NOMO-1 (cell line): ENCODE measurements around the gene WRNIP1.

Experiments
- DNase-seq, 2 experiments: peaks; one replicate each; lab custom pipeline; 2025; ENCODE audit not compliant: unreplicated experiment in 2 of 2; lab: John Stamatoyannopoulos, UW

WRNIP1 gene

GRCh38 chr6:2765166-2765895, at the start of gene WRNIP1:
Gene WRNIP1 (plus strand): TSS chr6:2765393. CDS start chr6:2765623, 230 bp downstream.
- peak; percentile 98 to 99 for DNase-seq

DNA sequence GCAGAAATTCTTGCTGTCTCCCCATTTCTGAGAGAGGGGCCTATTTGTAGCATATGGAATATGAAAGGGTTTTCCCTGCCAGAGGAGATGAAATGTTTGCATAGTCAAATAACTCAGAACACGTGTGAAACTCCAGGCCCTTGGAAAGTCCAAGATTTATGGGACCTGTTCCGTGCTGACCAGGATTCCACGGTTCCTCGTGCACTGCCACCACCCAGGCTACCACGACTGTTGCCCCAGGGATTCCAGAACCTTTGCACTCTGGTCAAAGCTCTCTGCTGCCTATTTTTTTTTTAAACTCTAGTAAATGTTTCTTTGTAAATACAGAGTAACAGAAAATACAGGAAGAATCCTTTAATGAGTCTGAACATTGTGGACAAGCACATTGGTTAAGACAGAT, 49.5 kb upstream of the WRNIP1 start:
- DNase-seq = no peak

DNA sequence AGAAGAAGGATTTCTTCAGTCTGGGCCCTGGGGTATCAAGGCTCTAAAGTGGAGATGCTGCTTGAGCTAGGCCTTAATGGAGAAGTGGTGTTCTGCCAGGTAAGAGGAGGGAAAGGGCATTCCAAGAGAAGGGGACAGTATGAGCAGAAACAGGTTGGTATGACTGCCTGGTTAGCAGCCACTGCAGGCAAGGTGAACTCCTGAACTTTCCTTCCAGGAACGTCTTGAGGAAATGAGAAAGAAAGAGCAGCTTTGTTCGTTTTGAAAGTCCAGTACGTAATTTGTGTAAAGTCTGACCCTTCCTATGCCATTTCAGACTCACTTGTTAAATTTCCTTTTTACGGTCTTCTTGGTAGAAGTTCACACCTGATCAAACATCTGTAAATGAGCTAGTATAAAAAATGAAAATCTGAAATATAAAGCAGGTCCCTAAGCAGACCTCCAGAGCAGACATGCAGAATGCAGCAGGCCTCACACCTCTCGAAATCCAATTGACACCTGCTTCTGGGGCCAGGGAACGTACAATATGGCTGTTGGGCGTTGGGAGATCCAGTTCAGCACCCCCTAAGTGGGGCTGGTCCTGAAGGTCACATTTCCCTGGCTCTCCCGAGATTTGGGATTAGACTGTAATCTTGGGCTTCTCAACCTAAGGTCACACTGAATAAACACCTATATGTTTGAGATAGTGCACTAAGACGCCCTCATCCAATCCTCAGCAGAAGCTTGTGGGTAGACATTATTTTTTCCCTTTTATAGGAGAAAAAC, 48.1 kb upstream of the WRNIP1 start:
- no peak for DNase-seq

- DNase-seq = peak in 1 of 2 experiments; percentile 39
Observed at GRCh38 chr6:2718334-2719092, 46.7 kb upstream of the WRNIP1 start.

DNA sequence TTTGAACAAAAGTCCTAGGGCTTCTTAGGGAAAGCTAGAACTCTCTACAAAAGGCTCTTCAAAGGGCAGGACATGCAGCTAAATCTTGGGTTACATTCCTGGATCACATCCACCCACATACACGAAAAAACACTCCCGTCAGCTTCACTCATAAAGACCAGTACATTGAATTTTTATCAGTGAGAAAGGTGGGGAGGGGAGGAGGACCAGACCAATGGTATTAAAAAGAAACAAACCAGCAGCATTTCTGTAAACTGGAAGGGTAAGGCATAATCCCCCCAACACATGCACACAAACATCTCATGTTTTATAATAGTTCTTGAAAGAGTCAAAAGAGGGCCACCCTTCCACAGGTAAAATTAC, 46.1 kb upstream of the WRNIP1 start:
- no peak for DNase-seq

DNA sequence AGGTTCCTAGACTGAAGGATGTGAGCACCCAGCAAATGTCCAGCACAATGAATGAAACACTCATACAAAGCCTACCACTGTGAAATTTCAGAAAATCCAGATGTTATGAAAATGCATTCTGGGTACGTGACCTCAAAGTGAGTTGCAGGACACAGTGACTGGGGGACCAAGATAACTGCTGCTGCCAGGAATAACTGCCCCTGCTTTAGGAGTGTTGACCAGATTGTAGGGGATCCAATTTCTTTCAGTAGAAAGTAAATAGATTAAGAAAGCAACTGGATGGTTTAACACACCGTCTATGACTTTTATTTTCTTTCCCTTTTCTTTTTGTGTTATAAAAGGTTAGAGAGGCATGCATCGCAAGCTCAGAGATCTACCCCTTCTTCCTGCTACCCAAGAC, 44.0 kb upstream of the WRNIP1 start:
- no peak for DNase-seq

DNA sequence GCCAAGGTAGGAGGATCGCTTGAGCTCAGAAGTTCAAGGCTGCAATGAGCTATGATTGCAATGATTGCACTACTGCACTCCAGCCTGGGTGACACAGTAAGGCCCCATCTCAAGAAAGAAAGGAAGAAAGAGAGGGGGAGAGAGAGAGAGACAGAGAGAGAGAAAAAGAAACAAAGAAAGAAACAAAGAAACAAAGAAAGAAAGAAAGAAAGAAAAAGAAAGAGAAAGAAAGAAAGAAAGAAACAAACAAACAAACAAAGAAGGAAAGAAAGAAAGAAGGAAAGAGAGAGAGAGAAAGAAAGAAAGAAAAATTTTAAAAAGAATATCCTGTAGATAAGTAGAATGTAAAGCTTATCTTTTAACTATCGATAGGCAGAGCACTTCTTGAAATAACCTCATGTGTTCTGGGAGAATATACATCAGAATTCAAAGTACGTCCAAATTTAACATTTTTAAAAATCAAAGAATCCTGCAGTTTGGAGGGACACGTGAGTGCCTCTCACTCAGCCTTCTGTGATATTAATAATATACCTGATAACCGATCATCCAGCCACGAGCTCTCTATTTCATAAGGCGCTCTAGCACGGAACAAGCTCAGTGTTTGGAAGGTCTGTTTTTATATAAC, 39.7 kb upstream of the WRNIP1 start:
- no peak for DNase-seq

DNA sequence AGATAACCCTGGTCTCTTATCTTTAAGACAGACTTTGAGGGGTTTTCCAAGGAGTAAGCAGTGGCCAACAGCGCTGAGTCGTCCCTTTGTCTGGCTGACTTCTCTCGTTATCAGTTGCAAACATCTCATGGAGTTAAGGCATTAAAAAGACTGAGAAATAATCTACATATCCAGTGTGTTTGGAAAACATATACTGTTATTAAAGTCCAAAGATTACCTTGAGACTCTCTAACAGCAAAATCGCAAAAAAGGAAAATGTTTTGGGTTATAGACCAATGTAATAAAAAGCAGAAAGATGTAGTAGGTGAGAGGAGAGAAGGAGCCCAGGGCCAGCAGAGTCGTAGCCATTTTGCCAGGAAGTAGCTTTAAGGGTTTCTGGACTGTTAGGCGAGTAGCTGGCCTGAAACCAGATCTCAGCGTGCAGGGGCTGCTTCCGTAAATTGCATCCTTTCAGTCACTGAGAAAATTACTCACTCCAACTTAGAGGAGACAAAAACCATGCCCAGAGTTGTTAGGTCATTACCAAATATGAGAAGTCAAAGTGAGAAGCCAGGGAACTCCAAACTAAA, 39.1 kb upstream of the WRNIP1 start:
- DNase-seq = peak; percentile 79 to 90

- DNase-seq = no peak
Observed at GRCh38 chr6:2729921-2730320, 35.3 kb upstream of the WRNIP1 start.

- DNase-seq = no peak
Observed at GRCh38 chr6:2730353-2731107, 34.7 kb upstream of the WRNIP1 start.

GRCh38 chr6:2731281-2731909, 33.8 kb upstream of the WRNIP1 start:
- no peak for DNase-seq

GRCh38 chr6:2732503-2733089, 32.6 kb upstream of the WRNIP1 start:
- DNase-seq = no peak

GRCh38 chr6:2733324-2733723, 31.9 kb upstream of the WRNIP1 start:
- peak; percentile 87 to 97 for DNase-seq

GRCh38 chr6:2733736-2734480, 31.3 kb upstream of the WRNIP1 start:
- no peak for DNase-seq

GRCh38 chr6:2734488-2735166, 30.6 kb upstream of the WRNIP1 start:
- no peak for DNase-seq

GRCh38 chr6:2737885-2738284, 27.3 kb upstream of the WRNIP1 start:
- no peak for DNase-seq

GRCh38 chr6:2738373-2738979, 26.7 kb upstream of the WRNIP1 start:
- peak; percentile 32 to 58 for DNase-seq

- DNase-seq = no peak
Observed at GRCh38 chr6:2739335-2739734, 25.9 kb upstream of the WRNIP1 start.
